ENCODE results near the gene NKD1. TPM values are rescaled to one million over a fixed set of nuclear protein-coding genes. Genes with fewer than 3 reads are reported as not detected.

Gene NKD1
- total and polyA plus RNA-seq, 2 of the 8 experiments (the other 6 are each of a cell fraction or from before 2014, with no cell fraction given), result 0.70 to 4.5 TPM

- TF ChIP-seq CHD7 (IDR thresholded peaks at IDR 0.05; ENCODE audit: insufficient replicate concordance, low read length), result no peak
- TF ChIP-seq FOSL1 (IDR thresholded peaks at IDR 0.05; ENCODE audit: insufficient read depth, low read depth, low read length), result no peak
- TF ChIP-seq CHD2 (IDR thresholded peaks at IDR 0.05; ENCODE audit: low read length), result no peak
- no peak for TF ChIP-seq SIRT6 (IDR thresholded peaks at IDR 0.05; ENCODE audit: low read length)
- TF ChIP-seq BRCA1 (IDR thresholded peaks at IDR 0.05; ENCODE audit: low read depth, low read length), result no peak
- TF ChIP-seq CTBP2 (IDR thresholded peaks at IDR 0.05; ENCODE audit: borderline replicate concordance, insufficient read depth, insufficient read length, low read length), result no peak
- no peak for TF ChIP-seq BCL11A (IDR thresholded peaks at IDR 0.05; ENCODE audit: low read depth in 2 of 2, low read length in 2 of 2)
- TF ChIP-seq RBBP5 (IDR thresholded peaks at IDR 0.05; ENCODE audit: borderline replicate concordance, low read depth, low read length), result no peak
- no peak for TF ChIP-seq POLR2A (IDR thresholded peaks at IDR 0.05; ENCODE audit: control extremely low read depth in 1 of 2, low read depth in 2 of 2, low read length in 2 of 2)
- no peak for TF ChIP-seq RFX5 (IDR thresholded peaks at IDR 0.05; ENCODE audit: borderline replicate concordance, low read depth, low read length)
- no peak for TF ChIP-seq EGR1 (IDR thresholded peaks at IDR 0.05; ENCODE audit: borderline replicate concordance, low read depth, low read length)
- TF ChIP-seq NRF1 (IDR thresholded peaks at IDR 0.05; ENCODE audit: low read depth, low read length), result no peak
These were observed 7.9 kb downstream of the NKD1 start (continued) for GRCh38 chr16:50555952-50556673.

All from H1 (cell line).